IPS DF 6.9 (cell line): ENCODE measurements around the gene CD47.

Experiments
- DNase-seq: peaks from one replicate; pipeline ENCODE4 v3.0.0-alpha.2; 2013; ENCODE audit warnings: low read depth, low spot score
- H3K27ac ChIP-seq: one replicate; pipeline ENCODE4 v1.5.1; 2013; ENCODE audit warnings: low read length, control low read depth
- H3K27me3 ChIP-seq: 2 replicates; pipeline ENCODE4 v1.6.1; 2013; ENCODE audit warnings: mild to moderate bottlenecking, low read length; ENCODE audit not compliant: control insufficient read depth, insufficient read depth
- H3K36me3 ChIP-seq: 2 replicates; pipeline ENCODE4 v1.6.1; 2013; ENCODE audit warnings: low read length; ENCODE audit not compliant: control insufficient read depth, insufficient read depth
- H3K4me1 ChIP-seq: 2 replicates; pipeline ENCODE4 v1.6.1; 2013; ENCODE audit warnings: low read length; ENCODE audit not compliant: control insufficient read depth, insufficient read depth
- H3K4me3 ChIP-seq: 2 replicates; pipeline ENCODE4 v1.5.1; 2013; ENCODE audit warnings: mild to moderate bottlenecking, low read length
- H3K9me3 ChIP-seq: 2 replicates; pipeline ENCODE4 v1.6.1; 2013; ENCODE audit warnings: low read length, inconsistent platforms; ENCODE audit not compliant: control insufficient read depth, insufficient read depth
- WGBS: extraction: QIAGEN DNeasy Blood & Tissue Kit; methylation state at CpG from one replicate; pipeline ENCODE4 v1.1.7; 2013; ENCODE audit warnings: mixed read lengths, missing lambda C conversion rate; ENCODE audit not compliant: insufficient read length, insufficient coverage; 5-methylcytosine and 5-hydroxymethylcytosine counted together

CD47 gene

DNA sequence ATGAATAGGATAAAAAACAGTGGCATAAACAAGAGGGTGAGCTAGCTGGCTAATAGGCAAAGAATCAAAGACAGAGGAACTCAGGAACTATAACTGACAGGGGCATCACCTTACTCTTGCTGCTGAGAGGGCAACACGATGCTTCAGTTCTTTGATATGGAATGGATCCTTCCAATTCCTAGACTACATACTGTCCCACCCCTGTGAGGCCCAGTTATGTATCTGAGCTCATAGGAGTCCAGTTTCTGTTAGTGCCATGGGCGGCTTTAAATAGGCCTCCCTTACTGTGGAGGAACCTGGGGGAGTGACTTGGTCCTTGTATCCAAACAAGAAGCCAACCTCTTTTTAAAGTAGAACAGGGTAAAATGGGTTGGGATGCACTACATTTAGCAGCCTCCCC, 37.3 kb downstream of the CD47 start:
- H3K9me3 ChIP-seq, result no peaks in the 10 kb centered on the region
- no peaks in the 10 kb centered on the region for H3K36me3 ChIP-seq
- H3K4me1 ChIP-seq, result no peaks in the 10 kb centered on the region
- no peak for DNase-seq
- no peaks in the 10 kb centered on the region for H3K27me3 ChIP-seq
- H3K4me3 ChIP-seq, result no peak overlapping the region
- no CpG with 5 or more reads among the region's 2 CpGs for WGBS
- H3K27ac ChIP-seq, result no peak overlapping the region

DNA sequence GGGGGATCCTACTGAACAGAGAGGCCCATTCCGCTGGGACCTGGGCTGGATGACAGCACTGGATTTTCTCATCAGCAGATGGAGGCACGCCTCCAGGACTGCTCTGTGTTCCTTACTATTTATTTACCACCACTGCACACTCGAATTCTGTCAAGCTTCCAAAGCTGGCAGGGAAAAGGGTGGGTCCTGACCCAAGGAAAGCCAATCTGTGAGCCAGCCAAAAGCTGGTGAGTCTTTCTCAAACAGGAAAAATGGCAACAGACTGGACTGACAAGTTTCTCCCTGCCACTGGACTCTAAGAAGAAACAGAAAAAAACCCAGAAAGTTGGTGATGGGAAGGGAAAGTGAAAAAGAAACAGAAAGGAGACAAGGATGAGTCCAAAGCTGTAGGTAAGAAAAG, 37.8 kb downstream of the CD47 start:
- DNase-seq, result no peak
- H3K36me3 ChIP-seq, result no peaks in the 10 kb centered on the region
- H3K4me1 ChIP-seq, result no peaks in the 10 kb centered on the region
- no CpG with 5 or more reads among the region's 3 CpGs for WGBS
- no peaks in the 10 kb centered on the region for H3K9me3 ChIP-seq
- H3K27ac ChIP-seq, result no peak overlapping the region
- H3K4me3 ChIP-seq, result no peak overlapping the region
- no peaks in the 10 kb centered on the region for H3K27me3 ChIP-seq

GRCh38 chr3:108051005-108051404, 39.8 kb downstream of the CD47 start:
- Histone ChIP-seq H3K4me1 (no peaks in the 10 kb centered on the region), H3K36me3 (no peaks in the 10 kb centered on the region), H3K27me3 (no peaks in the 10 kb centered on the region), H3K27ac (no peak overlapping the region), H3K9me3 (no peaks in the 10 kb centered on the region), H3K4me3 (no peak overlapping the region)
- WGBS, result no CpG with 5 or more reads among the region's 3 CpGs
- DNase-seq, result no peak

GRCh38 chr3:108047987-108048386, 42.8 kb downstream of the CD47 start:
- H3K27me3 ChIP-seq, result no peaks in the 10 kb centered on the region

DNA sequence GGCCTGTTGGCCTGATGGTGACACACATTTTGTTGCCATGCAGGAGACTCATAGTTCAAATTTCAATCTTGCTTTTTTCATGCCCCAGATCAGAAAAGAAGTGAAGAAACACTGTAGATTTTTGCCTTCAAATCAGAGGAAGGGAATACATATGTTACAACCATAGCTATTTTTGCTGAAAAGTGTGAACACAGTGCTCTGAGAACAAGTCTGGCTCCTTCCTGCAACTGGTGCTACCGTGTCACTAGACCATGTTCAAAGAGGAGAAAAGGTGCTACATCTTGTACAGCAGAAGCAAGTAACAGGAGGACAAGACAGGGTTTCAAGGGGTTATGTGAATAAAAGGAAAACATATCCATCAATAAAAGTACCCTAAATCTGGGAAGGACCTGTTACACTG, 44.6 kb downstream of the CD47 start:
- no peaks in the 10 kb centered on the region for H3K36me3 ChIP-seq
- no peaks in the 10 kb centered on the region; the same call in 1 of the 2 replicates for H3K4me1 ChIP-seq
- H3K27me3 ChIP-seq, result no peaks in the 10 kb centered on the region
- H3K27ac ChIP-seq, result no peak overlapping the region
- H3K9me3 ChIP-seq, result no peaks in the 10 kb centered on the region
- WGBS, result no CpG with 5 or more reads among the region's 1 CpG
- DNase-seq, result no peak
- H3K4me3 ChIP-seq, result no peak overlapping the region

More at GRCh38 chr3:108047987-108048386, 42.8 kb downstream of the CD47 start:
- Histone ChIP-seq H3K4me3 (no peak overlapping the region), H3K4me1 (no peaks in the 10 kb centered on the region; the same call in 1 of the 2 replicates), H3K27ac (no peak overlapping the region), H3K36me3 (no peaks in the 10 kb centered on the region), H3K9me3 (no peaks in the 10 kb centered on the region)
- DNase-seq, result no peak
- WGBS, result no CpG with 5 or more reads among the region's 1 CpG

DNA sequence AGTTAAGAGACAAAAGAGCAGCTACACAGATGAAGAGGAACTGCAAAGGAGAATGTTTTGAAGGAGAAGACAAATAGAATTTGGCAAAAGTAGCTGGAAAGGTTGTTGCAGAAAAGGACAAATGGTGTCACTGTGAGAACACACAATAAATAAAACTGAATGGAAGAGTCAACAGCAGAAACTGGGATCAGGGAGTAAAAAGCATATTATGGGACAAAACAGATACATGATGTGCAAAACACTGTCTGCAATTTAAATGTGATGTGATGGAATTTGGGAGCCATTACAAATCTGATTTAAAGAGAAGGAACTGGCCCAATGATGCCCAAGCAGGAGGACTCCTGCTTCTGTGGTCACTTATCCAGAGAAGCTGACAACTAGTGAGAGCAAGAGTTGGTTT, 46.1 kb downstream of the CD47 start:
- no peak for DNase-seq
- H3K36me3 ChIP-seq, result no peaks in the 10 kb centered on the region
- no peaks in the 10 kb centered on the region for H3K9me3 ChIP-seq
- no peak overlapping the region for H3K4me3 ChIP-seq
- no peak overlapping the region for H3K27ac ChIP-seq
- H3K4me1 ChIP-seq, result no peaks in the 10 kb centered on the region; the same call in 1 of the 2 replicates
- H3K27me3 ChIP-seq, result no peaks in the 10 kb centered on the region

GRCh38 chr3:108042300-108042699, 48.5 kb downstream of the CD47 start:
- Histone ChIP-seq H3K9me3 (no peaks in the 10 kb centered on the region), H3K4me3 (no peak overlapping the region), H3K27me3 (no peaks in the 10 kb centered on the region), H3K27ac (no peak overlapping the region), H3K36me3 (no peaks in the 10 kb centered on the region), H3K4me1 (no peaks in the 10 kb centered on the region; the same call in 1 of the 2 replicates)
- no CpG with 5 or more reads among the region's 8 CpGs for WGBS
- DNase-seq, result no peak

DNA sequence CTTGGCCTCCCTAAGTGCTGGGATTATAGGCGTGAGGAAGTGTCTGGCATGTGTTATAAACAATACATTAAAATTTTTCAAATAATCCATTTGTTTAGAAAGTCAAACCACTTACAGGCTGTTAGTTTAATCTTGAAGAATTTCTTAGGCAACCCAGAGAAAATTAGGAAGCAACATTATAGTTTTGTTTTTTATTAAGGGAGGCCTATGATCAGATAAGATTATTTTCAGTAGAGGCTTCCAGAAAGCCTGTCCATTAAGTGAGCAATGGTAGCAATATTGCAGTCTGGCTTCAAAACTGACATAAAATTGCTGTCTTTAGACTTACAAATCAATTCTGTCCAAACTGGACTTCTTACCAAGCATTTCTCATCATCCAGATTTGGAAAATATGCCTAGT, 49.6 kb downstream of the CD47 start:
- Histone ChIP-seq H3K4me1 (no peaks in the 10 kb centered on the region; the same call in 1 of the 2 replicates), H3K27ac (no peak overlapping the region), H3K36me3 (no peaks in the 10 kb centered on the region), H3K4me3 (no peak overlapping the region), H3K9me3 (no peaks in the 10 kb centered on the region), H3K27me3 (no peaks in the 10 kb centered on the region)
- no CpG with 5 or more reads among the region's 1 CpG for WGBS
- DNase-seq, result no peak

DNA sequence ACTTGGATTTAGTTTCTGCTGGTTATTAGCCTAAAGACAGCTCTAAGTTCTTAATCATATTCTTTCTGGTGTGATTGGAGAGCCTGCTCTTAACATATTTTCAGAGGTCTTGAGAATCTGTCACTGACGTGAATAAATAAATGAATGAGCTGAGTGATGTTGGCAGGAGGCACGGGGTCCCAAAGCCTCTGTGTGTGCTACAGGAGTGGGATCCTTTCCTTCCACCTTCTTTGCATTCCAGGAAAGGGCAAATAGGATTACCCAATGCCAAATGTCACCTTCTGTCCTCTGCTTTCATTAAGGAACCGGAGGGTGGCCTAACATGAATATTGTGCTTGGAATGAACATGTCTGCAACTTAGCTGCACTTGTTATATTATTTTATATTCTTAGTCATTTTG, 53.1 kb downstream of the CD47 start:
- DNase-seq, result no peak
- Histone ChIP-seq H3K9me3 (no peaks in the 10 kb centered on the region), H3K36me3 (no peaks in the 10 kb centered on the region), H3K27ac (no peak overlapping the region), H3K4me3 (no peak overlapping the region), H3K4me1 (no peaks in the 10 kb centered on the region), H3K27me3 (no peaks in the 10 kb centered on the region)
- no CpG with 5 or more reads among the region's 3 CpGs for WGBS

- Histone ChIP-seq H3K36me3 (no peaks in the 10 kb centered on the region), H3K4me1 (no peaks in the 10 kb centered on the region), H3K27ac (no peak overlapping the region), H3K27me3 (no peaks in the 10 kb centered on the region), H3K9me3 (no peaks in the 10 kb centered on the region), H3K4me3 (no peak overlapping the region)
- no peak for DNase-seq
- no CpG with 5 or more reads among the region's 12 CpGs for WGBS
Observed at GRCh38 chr3:108036984-108037741, 53.7 kb downstream of the CD47 start.

DNA sequence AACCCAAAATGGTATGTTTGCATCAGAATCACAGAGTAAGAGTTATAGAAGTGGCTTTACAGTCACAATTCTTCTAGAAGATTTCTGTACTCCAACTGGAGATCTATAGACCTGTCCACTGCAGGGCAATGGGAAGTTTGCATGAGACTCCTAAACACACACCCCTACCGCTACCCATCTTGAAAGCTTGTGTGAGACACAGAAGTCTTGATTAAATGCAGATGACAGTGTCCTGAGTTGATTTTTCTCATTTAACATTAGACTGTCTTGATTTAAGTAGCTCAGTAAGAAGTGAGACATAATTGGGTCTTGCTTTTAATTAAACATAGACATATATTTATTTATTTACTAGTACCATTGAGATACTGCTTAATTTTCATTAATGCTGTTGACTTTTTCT, 54.4 kb downstream of the CD47 start:
- no peaks in the 10 kb centered on the region for H3K4me1 ChIP-seq
- no peak overlapping the region for H3K4me3 ChIP-seq
- H3K9me3 ChIP-seq, result no peaks in the 10 kb centered on the region
- no peak for DNase-seq
- no peaks in the 10 kb centered on the region for H3K36me3 ChIP-seq
- no peaks in the 10 kb centered on the region for H3K27me3 ChIP-seq
- no CpG with 5 or more reads among the region's 1 CpG for WGBS
- no peak overlapping the region for H3K27ac ChIP-seq
